ENCODE data around the gene ZMYND10.

DNA sequence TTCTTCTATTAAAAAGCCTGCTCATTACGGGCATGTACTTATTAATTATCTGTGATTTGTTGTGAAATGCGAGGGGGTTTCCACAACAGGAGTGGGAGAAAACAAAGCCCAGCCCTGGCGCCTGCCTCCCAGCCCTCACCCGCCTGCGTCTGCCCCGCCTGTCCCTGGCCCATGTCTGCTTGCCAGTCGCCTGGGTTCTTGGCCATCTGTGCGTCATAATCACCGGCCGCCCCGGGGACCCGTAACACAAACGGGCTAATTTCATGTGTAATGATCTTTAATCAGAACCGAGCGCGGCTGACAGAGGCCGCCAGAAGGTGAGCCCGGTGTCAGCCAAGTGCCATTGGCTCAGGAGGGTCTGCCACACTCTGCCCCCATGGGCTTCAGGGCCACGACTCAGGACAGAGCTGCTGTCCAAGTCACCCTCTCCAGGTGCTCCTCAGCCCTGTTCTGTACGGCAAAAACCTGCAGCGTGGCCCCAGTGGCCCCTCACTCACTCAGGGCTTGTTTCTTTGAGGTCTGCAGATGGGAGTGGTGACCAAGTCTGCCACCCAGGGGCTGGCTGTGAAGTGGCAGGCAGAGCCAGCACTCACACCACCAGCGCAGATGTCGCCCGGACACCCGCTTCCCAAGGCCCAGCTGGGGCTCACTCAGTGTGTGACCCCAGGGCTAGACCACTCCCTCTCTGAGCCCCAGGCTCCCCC lies 42.6 kb upstream of the ZMYND10 start:
- TF ChIP-seq, protein P1, sequence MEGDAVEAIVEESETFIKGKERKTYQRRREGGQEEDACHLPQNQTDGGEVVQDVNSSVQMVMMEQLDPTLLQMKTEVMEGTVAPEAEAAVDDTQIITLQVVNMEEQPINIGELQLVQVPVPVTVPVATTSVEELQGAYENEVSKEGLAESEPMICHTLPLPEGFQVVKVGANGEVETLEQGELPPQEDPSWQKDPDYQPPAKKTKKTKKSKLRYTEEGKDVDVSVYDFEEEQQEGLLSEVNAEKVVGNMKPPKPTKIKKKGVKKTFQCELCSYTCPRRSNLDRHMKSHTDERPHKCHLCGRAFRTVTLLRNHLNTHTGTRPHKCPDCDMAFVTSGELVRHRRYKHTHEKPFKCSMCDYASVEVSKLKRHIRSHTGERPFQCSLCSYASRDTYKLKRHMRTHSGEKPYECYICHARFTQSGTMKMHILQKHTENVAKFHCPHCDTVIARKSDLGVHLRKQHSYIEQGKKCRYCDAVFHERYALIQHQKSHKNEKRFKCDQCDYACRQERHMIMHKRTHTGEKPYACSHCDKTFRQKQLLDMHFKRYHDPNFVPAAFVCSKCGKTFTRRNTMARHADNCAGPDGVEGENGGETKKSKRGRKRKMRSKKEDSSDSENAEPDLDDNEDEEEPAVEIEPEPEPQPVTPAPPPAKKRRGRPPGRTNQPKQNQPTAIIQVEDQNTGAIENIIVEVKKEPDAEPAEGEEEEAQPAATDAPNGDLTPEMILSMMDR (IDR thresholded peaks at IDR 0.05 in 8 of 11, conservative IDR thresholded peaks at IDR 0.05 in 3 of 11) = no peak
- TF ChIP-seq POLR2A (IDR thresholded peaks at IDR 0.05) = no peak
- no peak for TF ChIP-seq POLR2AphosphoS5 (IDR thresholded peaks at IDR 0.05)
